ENCODE results near the gene ELP6.

The ELP6 gene

GRCh38 chr3:47513125-47513929 is at the start of gene ELP6:
Gene ELP6, minus strand, starts transcription at chr3:47513712. Its CDS starts 122 bp downstream, at chr3:47513590.
- peak; percentile 63 for DNase-seq (ENCODE audit: low read depth, low spot score)
- CTCF ChIA-PET, result interaction anchor here (0.6 to 3.1 kb wide), 10 partner anchors 8 to 318 kb away, joined by 3 to 26 read pairs (median 4); no protein-coding TSS in a partner anchor
- POLR2A ChIA-PET, result no interaction called here
- H3K4me3 ChIP-seq (ENCODE audit: low read depth, low read length), result peak within 1 kb of the TSS; percentile 93
- TF ChIP-seq CTCF (IDR thresholded peaks at IDR 0.05; ENCODE audit: insufficient read depth, low read length, missing control alignments), result peak; percentile 63

GRCh38 chr3:47556351-47556750 is 42.8 kb upstream of the ELP6 start:
- H3K4me3 ChIP-seq (ENCODE audit: low read depth, low read length), result no peak overlapping the region
- no peak for DNase-seq (ENCODE audit: low read depth, low spot score)
- ChIA-PET CTCF (interaction anchor here (1.4 to 2.0 kb wide), 2 partner anchors 18 to 34 kb away, joined by 3 to 6 read pairs; no protein-coding TSS in a partner anchor), POLR2A (interaction anchor here (0.7 kb wide), 1 partner anchor 147 kb away, joined by 5 read pairs; no protein-coding TSS in a partner anchor)
- TF ChIP-seq CTCF (IDR thresholded peaks at IDR 0.05; ENCODE audit: insufficient read depth, low read length, missing control alignments), result no peak

- no peak for DNase-seq (ENCODE audit: low read depth, low spot score)
- H3K4me3 ChIP-seq (ENCODE audit: low read depth, low read length), result no peak overlapping the region
- CTCF ChIA-PET, result no interaction called here
- POLR2A ChIA-PET, result no interaction called here
- no peak for TF ChIP-seq CTCF (IDR thresholded peaks at IDR 0.05; ENCODE audit: insufficient read depth, low read length, missing control alignments)
These were observed 40.8 kb upstream of the ELP6 start for GRCh38 chr3:47554335-47554734.

- CTCF ChIA-PET, result no interaction called here
- DNase-seq (ENCODE audit: low read depth, low spot score), result no peak
- POLR2A ChIA-PET, result no interaction called here
- TF ChIP-seq CTCF (IDR thresholded peaks at IDR 0.05; ENCODE audit: insufficient read depth, low read length, missing control alignments), result no peak
- H3K4me3 ChIP-seq (ENCODE audit: low read depth, low read length), result no peak overlapping the region
These were observed 39.9 kb upstream of the ELP6 start for GRCh38 chr3:47553407-47553806.

GRCh38 chr3:47542471-47543173 is 29.1 kb upstream of the ELP6 start:
- ChIA-PET CTCF (interaction anchor here (6.1 kb wide), 1 partner anchor 21 kb away, joined by 32 read pairs; no protein-coding TSS in a partner anchor), POLR2A (no interaction called here)
- TF ChIP-seq CTCF (IDR thresholded peaks at IDR 0.05; ENCODE audit: insufficient read depth, low read length, missing control alignments), result no peak
- H3K4me3 ChIP-seq (ENCODE audit: low read depth, low read length), result no peak overlapping the region
- no peak for DNase-seq (ENCODE audit: low read depth, low spot score)

GRCh38 chr3:47541583-47542108 is 28.1 kb upstream of the ELP6 start:
- POLR2A ChIA-PET, result no interaction called here
- no peak overlapping the region for H3K4me3 ChIP-seq (ENCODE audit: low read depth, low read length)
- TF ChIP-seq CTCF (IDR thresholded peaks at IDR 0.05; ENCODE audit: insufficient read depth, low read length, missing control alignments), result no peak
- DNase-seq (ENCODE audit: low read depth, low spot score), result no peak
- CTCF ChIA-PET, result interaction anchor here (1.4 to 6.1 kb wide), 2 partner anchors 14 to 20 kb away, joined by 5 to 32 read pairs; no protein-coding TSS in a partner anchor
